Prostate gland (tissue), 2 donors: ENCODE results near the gene OR1N1. TPM values are rescaled to one million over a fixed set of nuclear protein-coding genes. Genes with fewer than 3 reads are reported as not detected.

ENCODE experiments used
- DNase-seq: peaks from one replicate; pipeline ENCODE4 v3.0.0-alpha.2; 2019; ENCODE audit warnings: low spot score
- H3K27ac ChIP-seq, 2 donors: fragments of 200-600 bp; sonication (generic); 2 replicates each; pipeline ENCODE4 v1.5.1; 2017 to 2019
- H3K27me3 ChIP-seq: fragments of 200-600 bp; sonication (generic); replicated peaks from 2 replicates; pipeline ENCODE4 v1.5.1; 2019; ENCODE audit not compliant: insufficient read depth
- H3K36me3 ChIP-seq, 2 donors: fragments of 200-600 bp; sonication (generic); 1 replicate in 1 of 2; 2 replicates in 1 of 2; pipeline versions ENCODE4 v1.5.1 to v1.8.1; 2017 to 2019
- H3K4me1 ChIP-seq: fragments of 200-600 bp; sonication (generic); replicated peaks from 2 replicates; pipeline ENCODE4 v1.5.1; 2019
- H3K4me3 ChIP-seq, 2 donors: fragments of 200-600 bp; sonication (generic); 2 replicates each; pipeline ENCODE4 v1.5.1; 2017 to 2019
- H3K9me3 ChIP-seq: fragments of 200-600 bp; sonication (generic); 2 replicates; pipeline ENCODE4 v1.5.1; 2017
- POLR2A ChIP-seq: fragments of 450-650 bp; IDR thresholded peaks from one replicate; pipeline ENCODE4 v1.6.1; 2016; ENCODE audit warnings: antibody characterized with exemption, mild to moderate bottlenecking
- POLR2AphosphoS5 ChIP-seq: sonication (generic); formaldehyde crosslinking; IDR thresholded peaks from one replicate; pipeline ENCODE4 v1.6.1; 2017; ENCODE audit warnings: antibody characterized with exemption
- WGBS: methylation state at CpG from one replicate; pipeline ENCODE4 v1.1.5; 2018; 5-methylcytosine and 5-hydroxymethylcytosine counted together
- intact Hi-C: fragments of 100-400 bp; cut with DNase I; formaldehyde crosslinking; loops from one replicate; pipeline ENCODE4 v1.14.2; 2022
- total RNA-seq, 2 donors: library from RNA; depleted of rRNA; stranded (reverse); fragments of >200 nt; gene quantifications; one replicate each; pipeline ENCODE4 v1.1.0, GENCODE V29; 2016
- TF ChIP-seq, protein P1 (sequence below), 4 experiments: fragments of 200-600 bp in 2 of 4; fragments of 450-650 bp in 2 of 4; sonication (generic) in 2 of 4; IDR thresholded peaks; 1 replicate in 3 of 4; 2 replicates in 1 of 4; pipeline ENCODE4 v1.5.1; 2016 to 2019; ENCODE audit warnings: antibody characterized with exemption in 4 of 4, mild to moderate bottlenecking in 2 of 4, moderate library complexity in 2 of 4

Gene OR1N1
- total RNA-seq, 2 donors from 2014 or later, result not detected

DNA sequence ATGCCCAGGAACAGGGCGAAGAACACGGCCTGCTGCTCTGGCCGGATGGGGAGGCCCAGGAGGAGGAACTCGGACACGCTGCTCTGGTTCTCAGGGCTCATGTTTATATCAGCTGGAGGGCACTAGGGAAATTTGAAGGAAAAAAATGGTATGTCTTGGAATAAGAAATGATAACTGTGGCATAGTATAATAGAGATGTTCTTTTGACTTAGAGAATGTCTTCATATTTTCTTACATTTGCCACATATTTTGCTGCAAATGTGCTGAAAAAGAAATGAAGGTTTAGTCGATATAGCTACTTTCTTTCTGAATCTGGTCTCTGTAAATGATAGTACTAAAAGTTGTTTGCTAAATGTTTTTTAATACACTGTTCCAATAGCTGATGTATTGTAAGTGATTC lies 49.3 kb downstream of the OR1N1 start, which contains the start of gene OR1J1:
TSS of gene OR1J1 (minus strand) at position 101 of the 400 bp plus-strand sequence. CDS start at position 101, 0 bp downstream.
- WGBS, result 89% methylated on average over 6 of the region's 6 CpGs
- Histone ChIP-seq H3K27me3 (no peaks in the 10 kb centered on the region), H3K27ac (no peak within 1 kb of the TSS), H3K4me3 (no peak within 1 kb of the TSS), H3K4me1 (no peaks in the 10 kb centered on the region), H3K36me3 (no peaks in the 10 kb centered on the region), H3K9me3 (no peaks in the 10 kb centered on the region)
- no peak for DNase-seq
- intact Hi-C loops, result no loop called here
- TF ChIP-seq POLR2A (no peak), POLR2AphosphoS5 (no peak)
- TF ChIP-seq, protein P1, sequence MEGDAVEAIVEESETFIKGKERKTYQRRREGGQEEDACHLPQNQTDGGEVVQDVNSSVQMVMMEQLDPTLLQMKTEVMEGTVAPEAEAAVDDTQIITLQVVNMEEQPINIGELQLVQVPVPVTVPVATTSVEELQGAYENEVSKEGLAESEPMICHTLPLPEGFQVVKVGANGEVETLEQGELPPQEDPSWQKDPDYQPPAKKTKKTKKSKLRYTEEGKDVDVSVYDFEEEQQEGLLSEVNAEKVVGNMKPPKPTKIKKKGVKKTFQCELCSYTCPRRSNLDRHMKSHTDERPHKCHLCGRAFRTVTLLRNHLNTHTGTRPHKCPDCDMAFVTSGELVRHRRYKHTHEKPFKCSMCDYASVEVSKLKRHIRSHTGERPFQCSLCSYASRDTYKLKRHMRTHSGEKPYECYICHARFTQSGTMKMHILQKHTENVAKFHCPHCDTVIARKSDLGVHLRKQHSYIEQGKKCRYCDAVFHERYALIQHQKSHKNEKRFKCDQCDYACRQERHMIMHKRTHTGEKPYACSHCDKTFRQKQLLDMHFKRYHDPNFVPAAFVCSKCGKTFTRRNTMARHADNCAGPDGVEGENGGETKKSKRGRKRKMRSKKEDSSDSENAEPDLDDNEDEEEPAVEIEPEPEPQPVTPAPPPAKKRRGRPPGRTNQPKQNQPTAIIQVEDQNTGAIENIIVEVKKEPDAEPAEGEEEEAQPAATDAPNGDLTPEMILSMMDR (IDR thresholded peaks at IDR 0.05), result no peak

DNA sequence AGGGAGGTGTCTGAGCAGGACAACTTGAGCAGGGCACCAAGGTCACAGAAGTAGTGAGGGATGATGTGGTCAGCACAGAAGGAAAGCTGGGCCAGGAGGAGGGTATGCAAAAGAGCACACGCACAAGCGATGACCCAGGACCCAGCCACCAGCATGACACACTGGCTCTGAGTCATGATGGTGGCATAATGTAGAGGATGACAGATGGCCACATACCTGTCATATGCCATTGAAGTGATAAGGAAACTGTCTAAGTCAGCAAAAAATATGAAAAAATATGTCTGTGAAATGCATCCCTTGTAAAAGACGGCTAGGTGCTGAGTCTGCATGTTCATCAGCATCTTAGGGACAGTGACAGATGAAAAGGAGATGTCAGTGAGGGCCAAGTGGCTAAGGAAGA lies 49.7 kb downstream of the OR1N1 start:
- 84% methylated on average over 3 of the region's 3 CpGs for WGBS
- Histone ChIP-seq H3K4me3 (no peak overlapping the region), H3K27ac (no peak overlapping the region), H3K36me3 (no peaks in the 10 kb centered on the region), H3K9me3 (no peaks in the 10 kb centered on the region), H3K27me3 (no peaks in the 10 kb centered on the region), H3K4me1 (no peaks in the 10 kb centered on the region)
- no peak for DNase-seq
- TF ChIP-seq POLR2AphosphoS5, result no peak
- TF ChIP-seq, protein P1 (IDR thresholded peaks at IDR 0.05), result no peak
- TF ChIP-seq POLR2A, result no peak
- intact Hi-C loops, result no loop called here

Other genes with a start within 250 kb of the OR1N1 start
- gene PTGS1, start 156.3 kb downstream of the OR1N1 start, total RNA-seq, result 1 to 10 TPM; 4.6 to 6.2 TPM
- gene OR1J1, start 49.4 kb downstream of the OR1N1 start, total RNA-seq, result not detected
- gene OR1J2, start 16.5 kb downstream of the OR1N1 start, total RNA-seq, result not detected
- under 1 TPM; 0.23 to 0.91 TPM for gene OR1J4, start 8.2 kb downstream of the OR1N1 start, total RNA-seq
- gene OR1N2, start 25.8 kb upstream of the OR1N1 start, total RNA-seq, result not detected
- gene OR1L8, start 56.1 kb upstream of the OR1N1 start, total RNA-seq, result under 1 TPM in 1 of 2 donors, not detected in 1; 0.14 TPM
- not detected for gene OR1Q1, start 87.4 kb upstream of the OR1N1 start, total RNA-seq
- not detected for gene OR1B1, start 130.3 kb upstream of the OR1N1 start, total RNA-seq
- not detected for gene OR1L1, start 134.4 kb upstream of the OR1N1 start, total RNA-seq
- gene OR1L3, start 147.8 kb upstream of the OR1N1 start, total RNA-seq, result not detected
- gene OR1L4, start 196.7 kb upstream of the OR1N1 start, total RNA-seq, result under 1 TPM in 1 of 2 donors, not detected in 1; 0.68 TPM
- gene OR1L6, start 215.0 kb upstream of the OR1N1 start, total RNA-seq, result not detected